ENCODE results near the gene TMEM52.
"Not testable (repeated sequence)": the region's sequence is repeated elsewhere in the genome, so short reads cannot be mapped to it uniquely, and the experiment has no call there.

The TMEM52 gene

GRCh38 chr1:1945782-1946393 lies 26.8 kb upstream of the TMEM52 start:
- DNase-seq: no peak

- no peak for DNase-seq
These were observed 24.9 kb upstream of the TMEM52 start for GRCh38 chr1:1943834-1944570.

- no peak for DNase-seq
These were observed 23.9 kb upstream of the TMEM52 start for GRCh38 chr1:1942753-1943656.

GRCh38 chr1:1941868-1942752 lies 23.0 kb upstream of the TMEM52 start:
- DNase-seq: no peak

GRCh38 chr1:1941211-1941841 lies 22.2 kb upstream of the TMEM52 start:
- no peak for DNase-seq

- DNase-seq: no peak
These were observed 21.0 kb upstream of the TMEM52 start for GRCh38 chr1:1940123-1940425.

GRCh38 chr1:1939296-1940122 lies 20.4 kb upstream of the TMEM52 start:
- DNase-seq: no peak

GRCh38 chr1:1938613-1939295 lies 19.7 kb upstream of the TMEM52 start:
- no peak for DNase-seq

GRCh38 chr1:1938276-1938573 lies 19.1 kb upstream of the TMEM52 start:
- no peak for DNase-seq

GRCh38 chr1:1937549-1938275 lies 18.6 kb upstream of the TMEM52 start:
- no peak for DNase-seq

GRCh38 chr1:1937061-1937460 lies 18.0 kb upstream of the TMEM52 start:
- no peak for DNase-seq

- not testable (repeated sequence) for DNase-seq
These were observed 15.8 kb upstream of the TMEM52 start for GRCh38 chr1:1934848-1935247.

GRCh38 chr1:1929639-1930545 lies 10.8 kb upstream of the TMEM52 start:
- DNase-seq: no peak

GRCh38 chr1:1929102-1929638 lies 10.1 kb upstream of the TMEM52 start:
- no peak for DNase-seq

GRCh38 chr1:1928231-1929101 lies 9.4 kb upstream of the TMEM52 start:
- DNase-seq: no peak

GRCh38 chr1:1927751-1928150 lies 8.7 kb upstream of the TMEM52 start:
- no peak for DNase-seq

GRCh38 chr1:1926886-1927660 lies 8.0 kb upstream of the TMEM52 start:
- no peak for DNase-seq
